WI38 (cell line): ENCODE data around the gene KRTAP9-9.

ENCODE experiments used
- H3K4me3 ChIP-seq: 2 replicates; pipeline ENCODE4 v1.5.1; 2011; ENCODE audit warnings: low read depth, mild to moderate bottlenecking, control low read depth, low read length
- CTCF ChIP-seq: IDR thresholded peaks from 2 replicates; pipeline ENCODE4 v1.5.1; 2012; ENCODE audit warnings: low read depth, mild to moderate bottlenecking, control low read depth, low read length

The KRTAP9-9 gene

GRCh38 chr17:41278176-41278955 is 23.2 kb downstream of the KRTAP9-9 start:
- no peak for TF ChIP-seq CTCF
- H3K4me3 ChIP-seq = no peak overlapping the region

- no peak for TF ChIP-seq CTCF
- no peak overlapping the region for H3K4me3 ChIP-seq
Measured at GRCh38 chr17:41284043-41284442, 28.9 kb downstream of the KRTAP9-9 start.

GRCh38 chr17:41284546-41284945 is 29.4 kb downstream of the KRTAP9-9 start:
- no peak overlapping the region for H3K4me3 ChIP-seq
- TF ChIP-seq CTCF = no peak

- TF ChIP-seq CTCF = no peak
- H3K4me3 ChIP-seq = no peak overlapping the region
Measured at GRCh38 chr17:41287050-41287449, 31.9 kb downstream of the KRTAP9-9 start.

- no peak for TF ChIP-seq CTCF
- no peak overlapping the region for H3K4me3 ChIP-seq
Measured at GRCh38 chr17:41294016-41294415, 38.8 kb downstream of the KRTAP9-9 start.

- no peak overlapping the region for H3K4me3 ChIP-seq
- TF ChIP-seq CTCF = no peak
Measured at GRCh38 chr17:41296846-41297245, 41.7 kb downstream of the KRTAP9-9 start.

- TF ChIP-seq CTCF = no peak
Measured at GRCh38 chr17:41298458-41299135, 43.4 kb downstream of the KRTAP9-9 start.

More at GRCh38 chr17:41298458-41299135, 43.4 kb downstream of the KRTAP9-9 start:
- H3K4me3 ChIP-seq = no peak overlapping the region
